GM13977 (cell line): Measurements from ENCODE around the gene MYD88.

Experiments
- DNase-seq: peaks from one replicate; pipeline ENCODE4 v3.0.0; 2012; ENCODE audit warnings: low spot score
- CTCF ChIP-seq: IDR thresholded peaks from 2 replicates; pipeline ENCODE4 v1.5.1; 2012; ENCODE audit warnings: mild to moderate bottlenecking, control low read depth; ENCODE audit not compliant: insufficient read depth; ENCODE audit errors: extremely low read depth, missing control alignments
- in situ Hi-C: fragments of 300-500 bp; cut with MboI; formaldehyde crosslinking; loops from one replicate; pipeline ENCODE4 v1.12.0; 2022; ENCODE audit warnings: low sequenced_read_pairs, low pct_unique_long_range_greater_than_20kb, mixed read lengths, inconsistent platforms; ENCODE audit not compliant: unreplicated experiment

The MYD88 gene

DNA sequence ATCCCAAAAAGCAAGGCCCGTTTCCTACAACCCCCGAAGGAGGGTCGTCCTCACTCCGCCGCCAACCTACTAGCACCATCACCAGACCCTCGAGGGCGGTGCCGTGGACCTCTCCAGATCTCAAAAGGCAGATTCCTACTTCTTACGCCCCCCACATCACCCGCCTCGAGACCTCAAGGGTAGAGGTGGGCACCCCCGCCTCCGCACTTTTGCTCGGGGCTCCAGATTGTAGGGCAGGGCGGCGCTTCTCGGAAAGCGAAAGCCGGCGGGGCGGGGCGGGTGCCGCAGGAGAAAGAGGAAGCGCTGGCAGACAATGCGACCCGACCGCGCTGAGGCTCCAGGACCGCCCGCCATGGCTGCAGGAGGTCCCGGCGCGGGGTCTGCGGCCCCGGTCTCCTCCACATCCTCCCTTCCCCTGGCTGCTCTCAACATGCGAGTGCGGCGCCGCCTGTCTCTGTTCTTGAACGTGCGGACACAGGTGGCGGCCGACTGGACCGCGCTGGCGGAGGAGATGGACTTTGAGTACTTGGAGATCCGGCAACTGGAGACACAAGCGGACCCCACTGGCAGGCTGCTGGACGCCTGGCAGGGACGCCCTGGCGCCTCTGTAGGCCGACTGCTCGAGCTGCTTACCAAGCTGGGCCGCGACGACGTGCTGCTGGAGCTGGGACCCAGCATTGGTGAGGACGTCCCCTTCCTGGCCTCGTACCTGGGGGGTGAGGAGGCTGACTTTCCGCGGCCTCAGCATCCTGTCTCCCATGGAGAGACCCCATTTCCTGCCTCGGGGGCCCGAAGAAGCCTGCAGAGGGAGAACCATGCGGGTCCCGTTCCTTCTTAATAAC, at the start of gene MYD88:
TSS of gene MYD88 (plus strand) at position 313 of the 842 bp plus-strand sequence. CDS start at position 353, 40 bp downstream.
- in situ Hi-C loops, result no loop called here

GRCh38 chr3:38089163-38089562, 49.3 kb upstream of the MYD88 start:
- TF ChIP-seq CTCF, result no peak
- no peak for DNase-seq
- in situ Hi-C loops, result no loop called here

More for the DNA sequence above, at the start of gene MYD88:
- peak; percentile 80 for DNase-seq
- TF ChIP-seq CTCF, result no peak

DNA sequence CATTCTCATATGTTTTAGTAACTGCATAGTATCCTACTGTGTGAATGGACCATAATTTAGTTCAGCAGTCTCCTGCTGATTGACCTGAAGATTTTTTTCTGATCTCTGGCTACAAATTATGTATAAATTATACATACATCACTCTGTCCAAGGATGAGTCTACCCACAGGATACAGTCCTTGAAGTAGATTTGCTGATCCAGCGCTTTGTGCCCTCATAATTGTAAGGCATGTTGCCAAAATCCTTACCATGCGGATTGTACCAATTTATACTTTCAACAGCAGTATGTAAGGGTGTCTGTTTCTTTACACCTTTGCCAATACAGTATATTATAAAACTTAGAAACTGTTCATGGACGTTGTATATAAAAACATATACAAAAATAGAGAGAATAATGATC, 48.0 kb upstream of the MYD88 start:
- DNase-seq, result no peak
- in situ Hi-C loops, result no loop called here
- no peak for TF ChIP-seq CTCF

GRCh38 chr3:38094999-38095398, 43.5 kb upstream of the MYD88 start:
- in situ Hi-C loops, result no loop called here
- no peak for TF ChIP-seq CTCF

GRCh38 chr3:38095669-38096483, 42.6 kb upstream of the MYD88 start:
- TF ChIP-seq CTCF, result no peak
- in situ Hi-C loops, result no loop called here
- DNase-seq, result no peak

More at GRCh38 chr3:38094999-38095398, 43.5 kb upstream of the MYD88 start:
- DNase-seq, result no peak

DNA sequence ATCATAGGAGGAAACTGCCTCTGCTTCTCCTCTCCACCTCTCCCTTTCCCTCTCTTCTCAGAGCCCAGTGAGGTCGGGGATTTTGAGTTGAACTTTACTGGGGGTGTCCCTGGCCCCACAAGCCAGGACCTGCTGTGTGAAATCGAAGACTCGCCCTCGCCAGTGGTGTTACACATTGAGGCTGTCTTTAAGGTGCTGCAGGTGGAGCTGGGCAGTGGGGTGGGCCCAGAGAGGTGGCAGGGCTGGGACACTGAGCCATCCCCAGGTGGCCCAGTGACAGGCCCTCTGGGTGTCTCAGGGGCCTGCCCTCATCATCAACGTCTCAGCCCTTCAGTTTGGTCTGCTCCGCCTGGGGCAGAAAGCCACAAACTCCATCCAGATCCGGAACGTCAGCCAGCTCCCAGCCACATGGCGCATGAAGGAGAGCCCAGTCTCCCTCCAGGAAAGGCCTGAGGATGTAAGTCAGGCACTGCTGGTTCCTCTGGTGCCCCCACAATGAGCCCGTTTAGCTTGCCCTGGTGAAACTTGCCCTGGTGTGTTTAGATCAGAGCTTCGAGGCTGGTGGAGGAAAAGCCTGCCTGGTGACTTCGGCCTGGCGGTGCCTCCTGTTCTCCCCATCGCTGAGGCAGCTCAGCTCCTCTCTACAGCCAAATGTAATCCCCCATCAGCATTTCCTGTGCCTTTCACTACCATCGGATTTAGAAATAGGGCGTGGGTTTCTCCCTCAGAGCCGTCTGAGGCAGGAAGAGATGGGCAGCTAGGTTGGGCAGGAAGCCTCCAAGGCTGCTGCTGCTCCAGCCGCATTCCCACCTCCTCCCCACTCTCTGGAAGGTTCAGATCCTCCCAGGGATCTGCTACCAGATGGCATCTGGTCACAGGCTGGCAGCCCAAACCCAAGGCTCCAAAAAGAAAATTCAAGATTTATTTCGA, 40.8 kb upstream of the MYD88 start:
- TF ChIP-seq CTCF, result no peak
- DNase-seq, result no peak
- in situ Hi-C loops, result no loop called here
